Left colon (tissue), 2 donors: ENCODE results near the gene FOXRED2. TPM values are rescaled to one million over a fixed set of nuclear protein-coding genes. Genes with fewer than 3 reads are reported as not detected.
"Not testable (repeated sequence)": the region's sequence is repeated elsewhere in the genome, so short reads cannot be mapped to it uniquely, and the experiment has no call there.

ENCODE experiments used
- ATAC-seq: fragments of 200-7000 bp; cut with Tn5 transposase; one replicate; pipeline ENCODE4 v1.9.1; 2020; ENCODE audit warnings: mild to moderate bottlenecking, moderate library complexity
- DNase-seq, 2 donors: peaks; one replicate each; pipeline ENCODE4 v3.0.0-alpha.2; 2020
- intact Hi-C, 2 donors: fragments of 100-400 bp; cut with DNase I in 1 of 2; cut with micrococcal nuclease in 1 of 2; formaldehyde crosslinking; loops; one replicate each; pipeline versions ENCODE4 v1.11.2 to v1.14.0; 2022; cut with DNase I, micrococcal nuclease
- total RNA-seq, 2 donors: library from RNA; stranded (reverse); fragmentation: NEBNext Ultra II Directional; extraction: Animal tissue kit (Norgen Biotek cat#: 25700); gene quantifications; one replicate each; pipeline ENCODE4 v1.2.1, GENCODE V29; 2021
- donor health status: DM: no; HTN: no; CAD: no.
- donor health status: DM: yes; HTN: yes; CAD: no.

The FOXRED2 gene
- total RNA-seq, 2 donors from 2014 or later: 5.3 to 5.4 TPM

- DNase-seq: peak in 1 of 2 donors; percentile 46
- ATAC-seq: no peak
- intact Hi-C loops: no loop called here
Observed at GRCh38 chr22:36457688-36458450, 49.0 kb downstream of the FOXRED2 start.

DNA sequence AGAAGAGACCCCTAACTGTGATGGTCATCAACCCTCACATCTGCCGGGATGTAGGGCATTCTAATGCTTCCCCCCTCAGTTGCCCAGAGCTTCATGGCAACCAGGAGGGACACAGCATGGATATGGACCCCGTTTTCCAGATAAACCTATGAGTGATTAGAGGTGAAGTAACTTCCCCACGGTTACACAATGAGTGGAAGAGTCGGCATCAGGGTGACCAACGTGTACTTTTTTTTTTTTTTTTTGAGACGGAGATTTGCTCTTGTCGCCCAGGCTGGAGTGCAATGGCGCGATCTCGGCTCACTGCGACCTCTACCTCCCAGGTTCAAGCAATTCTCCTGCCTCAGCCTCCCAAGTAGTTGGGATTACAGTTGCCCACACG, 50.4 kb downstream of the FOXRED2 start:
- no peak for ATAC-seq
- intact Hi-C loops: no loop called here
- no peak for DNase-seq

- ATAC-seq: peak; percentile 22
- intact Hi-C loops: no loop called here
- peak; percentile 51 to 60 for DNase-seq
Observed at GRCh38 chr22:36455571-36456463, 51.0 kb downstream of the FOXRED2 start.

DNA sequence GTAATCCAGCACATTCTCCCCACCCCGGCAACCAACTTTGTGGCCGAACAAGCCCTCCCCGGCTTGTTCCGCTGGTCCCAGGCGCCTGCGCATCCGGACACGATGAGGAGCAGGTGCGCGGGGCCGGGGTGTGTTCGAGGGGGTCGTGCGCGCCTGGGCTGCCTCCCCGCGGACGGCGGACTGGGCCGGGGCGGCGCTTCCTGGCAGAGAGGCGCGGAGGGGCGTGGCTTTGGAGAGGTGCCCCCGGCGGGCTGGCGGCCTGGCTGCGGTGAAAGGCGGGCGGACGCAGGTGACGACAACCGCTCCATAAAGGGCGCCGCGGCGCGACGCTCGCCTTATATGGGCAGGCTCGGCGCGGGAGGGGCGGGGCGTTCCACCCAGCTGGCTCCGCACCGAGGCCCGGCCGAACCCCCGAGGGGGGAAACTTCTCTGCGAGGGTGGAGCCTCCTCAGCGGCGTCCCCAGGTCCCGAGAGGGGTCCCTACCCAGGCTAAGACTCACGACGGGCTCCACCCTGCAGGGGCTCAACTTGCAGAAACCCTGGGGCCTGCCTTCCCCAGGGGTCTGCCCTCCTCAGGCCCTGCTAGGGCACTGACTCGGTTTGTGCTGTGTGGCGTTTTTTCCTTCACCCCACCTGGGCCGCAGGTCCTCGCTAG, 51.8 kb downstream of the FOXRED2 start:
- peak; percentile 96 to 99 for DNase-seq
- ATAC-seq: peak; percentile 70
- intact Hi-C loops: no loop called here

GRCh38 chr22:36453855-36454378, 52.9 kb downstream of the FOXRED2 start:
- DNase-seq (no peak), ATAC-seq (no peak)
- intact Hi-C loops: no loop called here

DNA sequence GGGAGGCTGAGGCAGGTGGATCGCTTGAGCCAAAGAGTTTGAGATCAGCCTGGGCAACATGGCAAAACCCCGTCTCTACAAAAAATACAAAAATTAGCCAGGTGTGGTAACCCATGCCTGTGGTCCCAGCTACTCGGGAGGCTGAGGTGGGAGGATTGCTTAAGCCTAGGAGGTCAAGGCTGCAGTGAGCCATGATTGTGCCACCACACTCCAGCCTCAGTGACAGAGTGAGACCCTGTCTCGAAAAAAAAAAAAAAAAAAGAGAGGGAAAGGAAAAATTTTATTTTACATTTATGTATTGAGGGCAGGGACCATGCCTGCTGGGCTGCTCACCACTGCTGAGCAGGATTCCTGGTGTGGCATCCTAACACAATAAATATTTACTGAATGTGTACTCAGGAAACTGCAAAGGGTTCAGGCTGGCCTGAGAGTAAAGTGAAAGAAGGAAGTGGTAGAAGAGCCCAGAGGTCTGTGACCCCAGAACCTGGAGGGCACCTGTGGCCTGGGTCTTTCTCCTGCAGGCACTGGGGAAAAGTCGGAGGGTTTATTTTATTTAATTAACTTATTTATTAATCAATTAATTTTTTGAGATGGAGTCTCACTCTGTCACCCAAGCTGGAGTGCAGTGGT, 53.7 kb downstream of the FOXRED2 start:
- intact Hi-C loops: not testable (repeated sequence)
- peak; percentile 30 for ATAC-seq

GRCh38 chr22:36452250-36452977, 54.4 kb downstream of the FOXRED2 start:
- DNase-seq: no peak
- no peak for ATAC-seq
- intact Hi-C loops: no loop called here

More for the DNA sequence above, 53.7 kb downstream of the FOXRED2 start:
- peak in 1 of 2 donors; percentile 69 for DNase-seq

DNA sequence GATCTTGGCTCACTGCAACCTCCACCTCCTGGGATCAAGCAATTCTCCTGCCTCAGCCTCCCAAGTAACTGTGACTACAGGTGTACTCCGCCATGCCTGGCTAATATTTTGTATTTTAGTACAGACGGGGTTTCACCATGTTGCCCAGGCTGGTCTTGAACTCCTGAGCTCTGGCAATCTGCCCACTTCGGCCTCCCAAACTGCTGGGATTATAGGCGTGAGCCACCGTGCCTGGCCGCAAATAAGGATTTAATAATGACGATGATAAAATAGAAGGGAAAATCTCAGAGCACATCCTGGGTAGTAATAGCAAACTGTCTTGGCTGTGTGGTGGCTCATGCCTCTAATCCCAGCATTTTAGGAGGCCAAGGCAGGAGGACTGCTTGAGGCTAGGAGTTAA, 55.9 kb downstream of the FOXRED2 start:
- ATAC-seq, intact Hi-C loops, DNase-seq: not testable (repeated sequence)

- intact Hi-C loops: no loop called here
- ATAC-seq (no peak), DNase-seq (no peak)
Observed at GRCh38 chr22:36449596-36450175, 57.2 kb downstream of the FOXRED2 start.

DNA sequence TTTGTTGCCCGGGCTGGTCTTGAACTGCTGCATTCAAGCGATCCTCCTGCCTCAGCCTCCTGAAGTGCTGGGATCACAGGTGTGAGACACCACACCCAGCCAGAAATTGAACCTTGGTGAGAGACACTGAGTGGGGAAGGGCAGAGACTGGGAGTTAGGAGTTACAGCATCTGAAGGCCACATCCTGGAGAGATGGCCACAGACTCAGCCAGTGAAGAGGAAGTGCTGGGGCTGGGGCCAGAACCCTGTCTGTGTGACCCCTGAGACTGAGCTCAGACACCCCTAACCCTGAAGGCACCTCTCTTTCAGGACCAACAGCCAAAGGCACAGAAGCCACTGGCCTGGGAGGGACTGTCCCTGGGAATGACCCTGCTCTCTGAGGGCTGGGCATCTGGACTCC, 59.2 kb downstream of the FOXRED2 start:
- ATAC-seq (no peak), DNase-seq (no peak)
- intact Hi-C loops: no loop called here

DNA sequence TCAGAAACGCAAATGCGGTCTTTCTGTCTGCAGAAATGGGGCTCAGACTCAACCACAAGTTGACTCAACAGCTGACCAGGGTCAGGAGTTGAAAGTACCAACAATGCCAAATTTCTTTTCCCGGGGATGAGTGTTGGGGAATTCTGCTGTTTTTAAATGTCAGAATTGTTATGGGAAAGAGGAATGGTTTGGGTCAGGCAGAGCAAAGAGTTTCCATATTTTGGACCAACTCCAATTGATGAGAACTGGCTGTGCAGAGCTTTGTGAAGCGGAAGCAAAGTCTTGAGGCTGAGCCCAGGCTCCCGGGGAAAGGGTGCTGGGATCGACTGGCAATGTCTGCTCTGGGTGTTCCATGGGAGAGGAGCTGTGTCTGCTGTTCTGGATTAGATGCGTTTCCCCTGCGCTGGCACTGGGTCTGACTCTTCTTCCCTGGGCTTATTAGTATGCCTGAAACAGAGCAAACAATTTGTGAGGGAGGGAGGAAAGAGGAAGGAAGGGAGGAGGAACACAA, 61.6 kb downstream of the FOXRED2 start:
- ATAC-seq (no peak), DNase-seq (no peak)
- intact Hi-C loops: no loop called here

- ATAC-seq (peak; percentile 1), DNase-seq (no peak)
- intact Hi-C loops: no loop called here
Observed at GRCh38 chr22:36443198-36443770, 63.6 kb downstream of the FOXRED2 start.

DNA sequence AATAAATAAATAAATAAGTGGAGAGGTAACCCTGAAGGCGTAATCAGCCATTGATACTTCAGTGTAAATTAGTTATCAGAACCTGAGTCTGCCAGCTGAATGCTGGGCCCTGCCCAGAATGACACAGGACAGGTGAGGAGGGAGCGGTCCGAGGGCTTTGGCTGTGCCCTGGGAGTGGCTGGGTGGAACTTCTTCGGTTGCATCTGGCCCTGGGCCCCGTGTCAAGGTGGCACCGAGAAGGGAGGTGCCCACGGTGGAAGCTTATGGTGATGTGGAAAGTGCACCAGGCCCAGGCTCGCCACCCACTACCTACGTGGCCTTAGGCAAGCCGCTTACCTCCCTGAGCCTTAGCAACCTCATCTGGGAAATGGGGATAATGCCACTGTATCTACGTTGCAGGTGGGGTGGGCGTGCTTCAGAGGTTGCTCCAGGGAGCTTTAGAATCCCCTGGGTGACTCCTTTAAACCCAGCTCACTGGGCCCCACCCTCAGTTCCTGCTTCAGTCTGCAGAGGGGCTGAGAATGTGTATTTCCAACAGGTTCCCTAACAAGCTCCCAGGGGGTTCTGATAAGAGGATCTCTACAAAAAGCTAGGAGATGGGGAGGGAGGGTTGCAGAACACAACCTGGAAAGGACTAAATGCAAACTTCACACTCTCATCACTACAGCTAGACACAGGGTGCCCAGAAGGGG, 64.2 kb downstream of the FOXRED2 start:
- intact Hi-C loops: no loop called here
- peak; percentile 78 to 82 for DNase-seq
- ATAC-seq: peak; percentile 94

DNA sequence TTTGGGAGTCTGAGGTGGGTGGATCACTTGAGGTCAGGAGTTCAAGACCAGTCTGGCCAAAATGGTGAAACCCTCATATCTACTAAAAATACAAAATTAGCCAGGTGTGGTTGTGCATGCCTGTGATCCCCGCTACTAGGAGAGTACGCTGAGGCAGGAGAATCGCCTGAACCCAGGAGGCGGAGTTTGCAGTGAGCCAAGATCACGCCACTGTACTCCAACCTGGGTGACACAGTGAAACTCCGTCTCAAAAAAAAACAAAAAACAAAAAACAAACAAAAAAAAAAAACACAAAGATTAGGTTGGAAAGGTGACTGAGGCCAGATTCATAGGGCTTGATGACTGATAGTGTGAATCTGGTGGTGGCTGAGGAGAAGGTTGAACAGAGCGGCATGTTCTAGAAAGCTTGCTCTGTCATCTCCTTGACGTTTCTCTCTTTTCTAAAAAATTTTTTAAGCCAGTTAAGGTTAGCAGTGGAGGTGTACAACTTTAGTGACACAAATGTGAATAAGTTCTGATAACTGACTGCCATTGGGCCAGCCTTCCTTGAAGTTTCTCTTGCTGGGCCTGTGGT, 66.3 kb downstream of the FOXRED2 start:
- DNase-seq (no peak), ATAC-seq (no peak)
- intact Hi-C loops: no loop called here

DNA sequence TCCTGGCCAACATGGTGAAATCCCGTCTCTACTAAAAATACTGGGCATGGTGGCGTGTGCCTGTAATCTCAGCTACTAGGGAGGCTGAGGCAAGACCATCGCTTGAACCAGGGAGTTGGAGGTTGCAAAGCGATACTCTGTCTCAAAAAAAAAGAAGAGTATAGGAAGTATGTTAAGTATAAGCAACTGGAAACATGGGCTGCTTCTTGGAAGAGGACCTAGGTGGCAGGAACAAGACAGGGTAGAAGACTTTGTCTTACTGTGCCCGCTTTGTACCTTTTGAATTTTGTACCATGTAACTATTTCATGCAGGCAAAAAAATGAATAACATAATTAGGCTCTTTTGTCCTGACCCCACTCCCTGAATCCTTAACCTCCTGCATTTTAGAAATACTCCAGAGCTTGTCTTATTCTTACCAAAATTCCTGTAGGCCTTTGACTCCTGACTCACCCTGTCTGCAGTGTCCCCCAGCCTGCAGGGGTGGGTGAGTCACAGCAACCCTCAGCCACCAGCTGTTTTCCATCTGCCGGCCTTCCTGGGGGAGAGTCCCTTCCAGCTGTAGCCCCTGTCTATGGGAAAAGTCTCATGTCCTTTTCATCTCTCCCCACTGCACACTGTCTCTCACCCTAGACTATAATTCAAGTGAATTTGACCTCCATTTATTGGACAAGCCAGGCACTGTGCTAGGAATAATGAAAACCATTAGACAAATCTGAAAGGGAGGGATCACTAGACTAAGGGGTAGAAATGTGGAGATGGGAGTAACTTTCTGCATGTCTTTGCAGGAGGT, 67.2 kb downstream of the FOXRED2 start:
- peak; percentile 61 to 67 for DNase-seq
- intact Hi-C loops: no loop called here
- no peak for ATAC-seq
